Eye (tissue), 1 donor: ENCODE measurements around the gene NELL2.

Source experiments
- DNase-seq: peaks from one replicate; pipeline ENCODE4 v3.0.0-alpha.2; 2015

The NELL2 gene

GRCh38 chr12:44603701-44604100 lies 272.4 kb downstream of the NELL2 start:
- peak; percentile 67 for DNase-seq

DNA sequence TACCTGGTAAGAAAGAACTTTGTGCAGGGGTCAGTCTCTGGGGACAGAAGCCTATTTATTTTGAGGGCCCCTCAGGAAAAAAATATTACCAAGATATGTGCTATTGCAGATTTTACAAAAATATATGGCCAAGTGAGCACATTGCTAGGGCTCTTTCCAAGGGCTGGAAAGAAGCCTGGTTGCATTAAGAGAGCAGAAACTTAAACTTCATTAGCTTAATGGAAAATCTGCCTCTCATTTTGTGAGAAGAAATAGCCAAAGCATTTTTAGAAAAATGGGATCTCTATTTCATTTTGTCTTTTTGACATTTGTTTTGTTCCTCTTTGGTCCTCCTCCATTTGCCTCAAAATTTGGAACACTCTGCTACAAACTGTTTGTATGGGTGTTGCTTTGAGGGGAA lies 283.5 kb downstream of the NELL2 start:
- DNase-seq, result no peak

DNA sequence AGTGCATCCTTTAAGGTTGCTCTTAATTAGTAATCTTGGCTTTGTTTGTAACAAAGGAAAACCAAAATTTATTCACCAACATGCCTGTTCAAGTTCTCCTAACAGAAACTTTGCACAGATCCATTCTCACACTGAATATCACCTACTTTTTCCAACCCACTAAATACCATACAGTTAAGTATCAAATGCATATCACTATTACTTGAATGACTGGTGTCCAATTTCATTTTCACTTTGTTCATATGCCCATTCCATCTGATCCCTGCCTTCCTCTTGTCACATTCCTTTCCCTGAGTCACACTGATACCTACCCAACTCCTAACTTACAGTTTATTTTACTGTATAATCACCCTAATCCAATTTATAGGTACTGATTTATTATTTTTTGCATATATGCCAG lies 286.4 kb downstream of the NELL2 start:
- DNase-seq, result no peak

- DNase-seq, result no peak
Measured at GRCh38 chr12:44588651-44589050, 287.5 kb downstream of the NELL2 start.

- peak; percentile 27 for DNase-seq
Measured at GRCh38 chr12:44584625-44585024, 291.5 kb downstream of the NELL2 start.

- no peak for DNase-seq
Measured at GRCh38 chr12:44582521-44582920, 293.6 kb downstream of the NELL2 start.

- peak; percentile 26 for DNase-seq
Measured at GRCh38 chr12:44581642-44582242, 294.4 kb downstream of the NELL2 start.

DNA sequence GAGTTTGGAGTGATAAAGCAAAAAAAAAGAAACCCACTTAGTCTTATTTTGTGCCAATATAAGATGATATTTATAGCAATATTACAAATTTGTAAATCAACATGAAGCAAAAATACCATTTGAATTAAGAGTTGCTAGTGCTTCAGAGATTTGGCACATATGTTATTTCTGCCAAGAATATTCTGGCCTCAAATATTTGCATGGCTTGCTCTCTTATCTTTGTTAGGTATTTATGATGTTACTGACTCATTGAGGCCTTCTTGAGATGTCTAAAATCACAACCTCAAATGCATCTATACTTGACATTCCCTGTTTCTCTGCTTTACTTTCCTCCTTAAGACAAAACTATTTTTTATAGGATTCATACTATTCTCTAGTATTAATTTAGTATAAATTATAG lies 301.5 kb downstream of the NELL2 start:
- no peak for DNase-seq

DNA sequence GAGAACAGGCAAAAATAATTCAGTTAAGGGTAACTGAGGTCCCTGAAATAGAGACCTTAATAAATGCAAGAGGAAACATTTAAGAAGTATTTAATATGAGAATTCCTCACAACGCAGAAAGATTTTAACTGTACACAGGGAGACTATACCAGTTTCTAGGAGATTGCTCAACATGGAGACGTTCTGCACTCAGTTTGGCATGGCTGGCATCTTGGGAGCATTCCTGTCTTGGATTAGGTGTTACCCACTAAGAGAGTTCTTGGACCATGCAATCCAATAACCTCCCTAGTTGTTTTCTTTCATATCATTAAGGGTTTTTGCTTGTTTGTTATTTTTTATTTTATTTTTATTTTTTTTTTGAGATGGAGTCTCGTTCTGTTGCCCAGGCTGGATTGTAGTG lies 302.4 kb downstream of the NELL2 start:
- DNase-seq, result no peak

GRCh38 chr12:44571006-44571550 lies 305.0 kb downstream of the NELL2 start:
- DNase-seq, result peak; percentile 52

- DNase-seq, result peak; percentile 74
Measured at GRCh38 chr12:44570036-44570583, 306.0 kb downstream of the NELL2 start.

DNA sequence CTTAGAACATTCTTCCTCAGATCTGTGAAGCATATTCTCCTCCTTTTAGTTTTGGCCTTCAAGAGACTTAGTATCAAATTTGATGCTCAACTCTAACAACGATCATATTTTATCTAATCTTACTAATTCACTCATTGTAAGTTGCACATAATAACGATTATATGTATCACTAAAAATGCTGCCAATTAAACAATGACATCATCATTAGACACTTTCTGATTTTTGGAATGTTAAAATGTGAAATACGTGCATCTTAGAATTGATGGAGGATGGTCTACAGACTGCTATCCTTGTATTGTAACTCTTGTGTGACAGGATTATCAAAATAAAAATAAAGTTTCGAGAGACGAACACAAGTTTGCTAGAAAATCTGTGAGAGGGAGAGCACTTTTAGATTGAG lies 311.0 kb downstream of the NELL2 start:
- no peak for DNase-seq

DNA sequence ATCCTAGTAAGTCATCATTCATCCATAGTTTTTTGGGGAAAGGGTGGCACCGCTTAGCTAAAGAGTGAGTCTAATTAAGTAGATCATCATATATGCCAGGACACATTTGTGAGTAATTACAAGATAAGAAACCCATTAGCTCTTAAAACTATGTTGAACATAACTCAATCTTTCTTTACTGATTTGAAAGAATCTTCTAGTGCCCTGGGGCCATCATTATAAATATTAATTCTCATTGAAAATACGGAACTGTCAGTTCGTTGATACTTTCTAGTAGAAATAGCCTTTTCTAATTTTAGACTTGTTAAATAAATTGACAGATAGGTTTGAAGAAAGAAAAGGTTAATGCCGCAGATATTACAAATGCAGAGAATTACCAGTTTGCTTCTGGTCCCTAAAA lies 312.6 kb downstream of the NELL2 start:
- DNase-seq, result no peak

DNA sequence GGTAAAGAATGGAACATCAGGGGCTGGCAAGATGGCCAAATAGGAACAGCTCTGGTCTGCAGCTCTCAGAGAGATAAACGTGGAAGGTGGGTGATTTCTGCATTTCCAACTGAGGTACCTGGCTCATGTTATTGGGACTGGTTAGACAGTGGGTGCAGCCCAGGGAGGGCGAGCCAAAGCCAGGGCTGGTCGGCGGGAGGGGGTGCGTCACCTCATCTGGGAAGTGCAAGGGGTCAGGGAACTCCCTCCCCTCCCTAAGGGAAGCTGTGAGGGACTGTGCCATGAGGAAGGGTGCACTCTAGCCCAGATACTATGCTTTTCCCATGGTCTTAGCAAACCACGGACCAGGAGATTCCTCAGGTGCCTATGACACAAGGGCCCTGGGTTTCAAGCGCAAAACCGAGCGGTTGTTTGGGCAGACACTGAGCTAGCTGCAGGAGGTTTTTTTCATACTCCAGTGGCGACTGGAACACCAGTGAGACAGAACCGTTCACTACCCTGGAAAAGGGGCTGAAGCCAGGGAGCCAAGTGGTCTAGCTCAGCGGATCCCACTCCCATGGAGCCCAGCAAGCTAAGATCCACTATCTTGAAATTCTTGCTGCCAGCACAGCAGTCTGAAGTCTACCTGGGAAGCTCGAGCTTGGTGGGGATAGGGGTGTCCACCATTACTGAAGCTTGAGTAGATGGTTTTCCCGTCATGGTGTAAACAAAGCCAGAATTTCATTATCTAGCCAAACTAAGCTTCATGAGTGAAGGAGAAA lies 317.6 kb downstream of the NELL2 start:
- DNase-seq, result no peak

GRCh38 chr12:44555454-44555853 lies 320.7 kb downstream of the NELL2 start:
- no peak for DNase-seq

DNA sequence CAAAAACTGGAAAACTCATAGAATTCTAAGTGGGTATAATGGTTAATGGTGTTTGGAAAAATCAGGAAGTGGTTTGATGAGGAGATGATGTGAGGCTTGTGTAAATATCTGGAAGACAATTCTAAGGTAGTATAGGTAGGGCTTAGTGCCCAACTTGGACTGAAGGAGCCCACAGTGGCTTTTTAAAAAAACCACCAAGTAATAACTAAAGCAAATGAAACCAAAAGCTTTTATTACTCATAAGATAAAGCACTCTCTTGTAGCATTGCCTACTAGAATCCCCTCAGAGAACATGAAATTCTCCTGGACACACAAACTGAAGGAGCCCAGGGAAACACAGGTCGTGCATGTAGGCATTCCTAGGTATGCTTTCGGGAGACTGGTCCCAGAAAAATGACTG lies 324.5 kb downstream of the NELL2 start:
- DNase-seq, result no peak

DNA sequence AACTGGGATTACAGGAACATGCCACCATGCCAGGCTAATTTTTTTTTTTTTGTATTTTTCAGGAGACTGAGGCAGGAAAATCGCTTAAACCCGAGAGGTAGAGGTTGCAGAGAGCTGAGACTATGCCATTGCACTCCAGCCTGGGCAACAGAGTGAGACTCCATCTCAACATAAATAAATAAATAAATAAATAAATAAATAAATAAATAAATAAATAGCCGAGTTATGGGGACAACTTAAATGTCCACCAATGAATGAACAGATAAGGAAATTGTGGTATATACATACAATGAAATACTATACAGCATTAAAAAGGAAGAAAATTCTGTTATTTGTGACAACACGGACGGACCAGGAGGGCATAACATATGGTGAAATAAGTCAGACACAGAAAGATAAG lies 325.7 kb downstream of the NELL2 start:
- no peak for DNase-seq

DNA sequence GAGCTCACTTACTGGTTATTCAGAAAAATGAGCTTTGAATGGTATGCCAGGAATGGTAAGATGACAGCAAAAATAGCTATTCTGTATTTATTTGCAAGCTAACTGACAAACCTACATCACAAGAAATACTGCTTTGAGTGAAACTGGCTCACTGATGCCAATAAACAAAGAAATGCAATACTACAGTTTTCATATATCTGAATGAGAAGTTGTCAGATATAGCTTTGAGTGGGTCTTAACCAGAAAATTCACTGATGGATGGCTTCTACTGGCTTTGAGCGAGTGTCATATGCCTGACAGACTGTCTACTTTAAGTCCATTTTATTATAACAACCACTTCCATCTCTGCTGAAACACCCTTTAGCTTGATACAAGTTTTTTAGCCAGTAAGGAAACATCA lies 330.1 kb downstream of the NELL2 start:
- DNase-seq, result no peak

- DNase-seq, result no peak
Measured at GRCh38 chr12:44544018-44544417, 332.1 kb downstream of the NELL2 start.

GRCh38 chr12:44542716-44543115 lies 333.4 kb downstream of the NELL2 start:
- DNase-seq, result no peak

DNA sequence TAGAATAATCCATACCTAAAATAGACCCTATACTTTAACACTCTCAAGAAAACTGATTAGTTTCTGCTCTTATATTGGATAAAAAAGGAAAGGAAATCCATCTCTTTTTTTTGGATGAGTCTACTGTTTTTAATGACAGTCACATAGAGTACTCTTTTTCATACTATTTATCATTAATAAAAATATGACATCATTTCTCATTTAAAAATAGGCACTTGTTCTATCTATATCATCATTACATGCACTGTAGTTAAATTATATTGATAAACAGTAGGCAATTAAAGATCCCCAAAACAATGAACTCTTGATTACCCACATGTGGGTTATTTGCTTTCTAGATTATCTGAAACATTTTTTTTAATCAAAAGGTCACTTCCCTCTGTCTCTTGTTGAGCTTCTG lies 338.8 kb downstream of the NELL2 start:
- DNase-seq, result no peak

GRCh38 chr12:44532940-44533339 lies 343.2 kb downstream of the NELL2 start:
- no peak for DNase-seq

DNA sequence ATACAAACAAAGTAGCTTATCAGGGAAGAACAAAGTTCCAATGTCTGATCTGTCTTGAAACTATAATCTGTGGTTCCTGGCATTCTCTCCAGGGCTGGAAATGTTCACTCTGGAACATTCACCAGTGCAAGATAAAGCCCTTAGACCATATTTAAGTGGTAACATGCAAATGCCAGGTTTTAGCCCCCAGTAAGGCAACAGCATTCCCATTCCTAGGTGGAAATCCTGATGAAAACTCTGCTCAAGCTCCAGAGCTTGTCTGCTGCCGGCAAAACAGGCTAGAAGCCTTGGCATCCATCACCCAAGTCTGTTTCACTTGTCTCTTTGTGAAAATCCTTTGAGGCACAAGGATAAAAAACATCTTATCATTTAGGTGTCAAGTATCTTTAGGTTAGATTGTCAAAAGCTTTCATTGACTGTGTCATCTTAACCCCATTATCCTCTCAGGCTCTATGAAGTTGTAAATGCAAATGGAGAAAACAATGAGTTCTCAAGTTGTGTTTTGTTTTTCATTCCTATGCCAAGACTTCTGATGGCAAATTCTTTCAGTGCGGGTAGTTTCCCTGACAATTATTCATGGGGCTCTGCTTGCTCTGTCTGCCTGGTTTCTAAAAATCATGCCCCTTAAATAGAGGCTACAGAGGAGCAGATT lies 344.7 kb downstream of the NELL2 start:
- no peak for DNase-seq
